KG1 (cell line): ENCODE data around the gene PGAP6.
A peak's percentile ranks its signal among the peaks of the same experiment; 100 is the strongest.
"Not testable (repeated sequence)": the region's sequence is repeated elsewhere in the genome, so short reads cannot be mapped to it uniquely, and the experiment has no call there.

Experiments
- DNase-seq: peaks from one replicate; lab custom pipeline; 2025; lab: John Stamatoyannopoulos, UW

Gene PGAP6

GRCh38 chr16:367333-367903 lies 14.4 kb downstream of the PGAP6 start:
- DNase-seq: no peak

GRCh38 chr16:366476-366875 lies 15.3 kb downstream of the PGAP6 start:
- DNase-seq: no peak

GRCh38 chr16:364595-365491 lies 16.9 kb downstream of the PGAP6 start:
- DNase-seq: no peak

GRCh38 chr16:363766-364490 lies 17.9 kb downstream of the PGAP6 start:
- no peak for DNase-seq

GRCh38 chr16:363110-363765 lies 18.5 kb downstream of the PGAP6 start:
- no peak for DNase-seq

GRCh38 chr16:362702-362999 lies 19.1 kb downstream of the PGAP6 start:
- not testable (repeated sequence) for DNase-seq

GRCh38 chr16:361872-362701 lies 19.7 kb downstream of the PGAP6 start:
- DNase-seq: peak; percentile 56

GRCh38 chr16:361341-361871 lies 20.4 kb downstream of the PGAP6 start:
- no peak for DNase-seq

GRCh38 chr16:360698-361336 lies 21.0 kb downstream of the PGAP6 start:
- no peak for DNase-seq

GRCh38 chr16:359871-360697 lies 21.7 kb downstream of the PGAP6 start:
- no peak for DNase-seq

- no peak for DNase-seq
Measured at GRCh38 chr16:359067-359763, 22.6 kb downstream of the PGAP6 start.

GRCh38 chr16:356741-357140 lies 25.0 kb downstream of the PGAP6 start:
- DNase-seq: no peak

- no peak for DNase-seq
Measured at GRCh38 chr16:354971-355461, 26.8 kb downstream of the PGAP6 start.

- no peak for DNase-seq
Measured at GRCh38 chr16:354291-354881, 27.4 kb downstream of the PGAP6 start.

- DNase-seq: no peak
Measured at GRCh38 chr16:353404-354290, 28.1 kb downstream of the PGAP6 start.

GRCh38 chr16:352547-353403 lies 29.0 kb downstream of the PGAP6 start, which contains the start of gene AXIN1:
Gene AXIN1, minus strand, starts transcription at chr16:352723. Its CDS starts 5,698 bp downstream, at chr16:347025.
- DNase-seq: peak; percentile 72
